ENCODE measurements around the gene PLEKHA4. TPM values are rescaled to one million over a fixed set of nuclear protein-coding genes. Genes with fewer than 3 reads are reported as not detected.

Gene PLEKHA4
- total and polyA plus RNA-seq, 9 of the 15 experiments (the other 6 are each of a cell fraction or from before 2014, with no cell fraction given) = 0.07 to 30.8 (median 11.4) TPM

DNA sequence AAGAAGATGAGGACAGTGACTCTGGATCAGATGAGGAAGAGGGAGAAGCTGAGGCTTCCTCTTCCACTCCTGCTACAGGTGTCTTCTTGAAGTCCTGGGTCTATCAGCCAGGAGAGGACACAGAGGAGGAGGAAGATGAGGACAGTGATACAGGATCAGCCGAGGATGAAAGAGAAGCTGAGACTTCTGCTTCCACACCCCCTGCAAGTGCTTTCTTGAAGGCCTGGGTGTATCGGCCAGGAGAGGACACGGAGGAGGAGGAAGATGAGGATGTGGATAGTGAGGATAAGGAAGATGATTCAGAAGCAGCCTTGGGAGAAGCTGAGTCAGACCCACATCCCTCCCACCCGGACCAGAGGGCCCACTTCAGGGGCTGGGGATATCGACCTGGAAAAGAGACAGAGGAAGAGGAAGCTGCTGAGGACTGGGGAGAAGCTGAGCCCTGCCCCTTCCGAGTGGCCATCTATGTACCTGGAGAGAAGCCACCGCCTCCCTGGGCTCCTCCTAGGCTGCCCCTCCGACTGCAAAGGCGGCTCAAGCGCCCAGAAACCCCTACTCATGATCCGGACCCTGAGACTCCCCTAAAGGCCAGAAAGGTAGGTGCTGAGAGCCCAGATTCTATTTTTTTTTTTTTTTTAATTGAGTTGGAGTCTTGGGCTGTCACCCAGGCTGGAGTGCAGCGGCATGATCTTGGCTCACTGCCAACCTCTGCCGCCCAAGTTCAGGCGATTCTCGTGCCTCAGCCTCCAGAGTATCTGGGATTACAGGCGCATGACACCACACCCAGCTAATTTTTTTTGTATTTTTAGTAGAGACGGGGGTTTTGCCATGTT is 6.1 kb upstream of the PLEKHA4 start (continued):
- TF ChIP-seq CBX3 (IDR thresholded peaks at IDR 0.05; ENCODE audit: borderline replicate concordance in 1 of 2, low read length in 2 of 2) (no peak), KDM4B (IDR thresholded peaks at IDR 0.05; ENCODE audit: borderline replicate concordance in 2 of 2, low read depth in 1 of 2) (no peak), SETDB1 (IDR thresholded peaks at IDR 0.05; ENCODE audit: low read length) (no peak), ZNF778 (CRISPR knock-in tag; IDR thresholded peaks at IDR 0.05) (no peak), TGIF2 (CRISPR knock-in tag; IDR thresholded peaks at IDR 0.05) (no peak), PURB (CRISPR knock-in tag; IDR thresholded peaks at IDR 0.05; ENCODE audit: low read depth) (no peak), SMARCA4 (IDR thresholded peaks at IDR 0.05) (0 out of 2 replicates have a peak, but pooled peaks have one; percentile 7), ZNF165 (CRISPR knock-in tag; IDR thresholded peaks at IDR 0.05; ENCODE audit: borderline replicate concordance) (no peak), ELF1 (tag; IDR thresholded peaks at IDR 0.05) (no peak), GTF2A2 (tag; IDR thresholded peaks at IDR 0.05) (no peak), KLF16 (IDR thresholded peaks at IDR 0.05) (0 out of 2 replicates have a peak, but pooled peaks have one; percentile 5), PYGO2 (tag; IDR thresholded peaks at IDR 0.05) (no peak), CHD4 (IDR thresholded peaks at IDR 0.05; ENCODE audit: insufficient read depth, insufficient replicate concordance, low read depth, low read length, poor library complexity, severe bottlenecking) (no peak), CREB1 (IDR thresholded peaks at IDR 0.05) (no peak), CREB1 (CRISPR knock-in tag; IDR thresholded peaks at IDR 0.05) (0 out of 2 replicates have a peak, but pooled peaks have one; percentile 5), PTRF (tag; IDR thresholded peaks at IDR 0.05) (no peak), KHSRP (IDR thresholded peaks at IDR 0.05) (no peak)
- TF ChIP-seq, protein P1, sequence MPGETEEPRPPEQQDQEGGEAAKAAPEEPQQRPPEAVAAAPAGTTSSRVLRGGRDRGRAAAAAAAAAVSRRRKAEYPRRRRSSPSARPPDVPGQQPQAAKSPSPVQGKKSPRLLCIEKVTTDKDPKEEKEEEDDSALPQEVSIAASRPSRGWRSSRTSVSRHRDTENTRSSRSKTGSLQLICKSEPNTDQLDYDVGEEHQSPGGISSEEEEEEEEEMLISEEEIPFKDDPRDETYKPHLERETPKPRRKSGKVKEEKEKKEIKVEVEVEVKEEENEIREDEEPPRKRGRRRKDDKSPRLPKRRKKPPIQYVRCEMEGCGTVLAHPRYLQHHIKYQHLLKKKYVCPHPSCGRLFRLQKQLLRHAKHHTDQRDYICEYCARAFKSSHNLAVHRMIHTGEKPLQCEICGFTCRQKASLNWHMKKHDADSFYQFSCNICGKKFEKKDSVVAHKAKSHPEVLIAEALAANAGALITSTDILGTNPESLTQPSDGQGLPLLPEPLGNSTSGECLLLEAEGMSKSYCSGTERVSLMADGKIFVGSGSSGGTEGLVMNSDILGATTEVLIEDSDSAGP (CRISPR knock-in tag; IDR thresholded peaks at IDR 0.05) = no peak
- TF ChIP-seq, protein P2, sequence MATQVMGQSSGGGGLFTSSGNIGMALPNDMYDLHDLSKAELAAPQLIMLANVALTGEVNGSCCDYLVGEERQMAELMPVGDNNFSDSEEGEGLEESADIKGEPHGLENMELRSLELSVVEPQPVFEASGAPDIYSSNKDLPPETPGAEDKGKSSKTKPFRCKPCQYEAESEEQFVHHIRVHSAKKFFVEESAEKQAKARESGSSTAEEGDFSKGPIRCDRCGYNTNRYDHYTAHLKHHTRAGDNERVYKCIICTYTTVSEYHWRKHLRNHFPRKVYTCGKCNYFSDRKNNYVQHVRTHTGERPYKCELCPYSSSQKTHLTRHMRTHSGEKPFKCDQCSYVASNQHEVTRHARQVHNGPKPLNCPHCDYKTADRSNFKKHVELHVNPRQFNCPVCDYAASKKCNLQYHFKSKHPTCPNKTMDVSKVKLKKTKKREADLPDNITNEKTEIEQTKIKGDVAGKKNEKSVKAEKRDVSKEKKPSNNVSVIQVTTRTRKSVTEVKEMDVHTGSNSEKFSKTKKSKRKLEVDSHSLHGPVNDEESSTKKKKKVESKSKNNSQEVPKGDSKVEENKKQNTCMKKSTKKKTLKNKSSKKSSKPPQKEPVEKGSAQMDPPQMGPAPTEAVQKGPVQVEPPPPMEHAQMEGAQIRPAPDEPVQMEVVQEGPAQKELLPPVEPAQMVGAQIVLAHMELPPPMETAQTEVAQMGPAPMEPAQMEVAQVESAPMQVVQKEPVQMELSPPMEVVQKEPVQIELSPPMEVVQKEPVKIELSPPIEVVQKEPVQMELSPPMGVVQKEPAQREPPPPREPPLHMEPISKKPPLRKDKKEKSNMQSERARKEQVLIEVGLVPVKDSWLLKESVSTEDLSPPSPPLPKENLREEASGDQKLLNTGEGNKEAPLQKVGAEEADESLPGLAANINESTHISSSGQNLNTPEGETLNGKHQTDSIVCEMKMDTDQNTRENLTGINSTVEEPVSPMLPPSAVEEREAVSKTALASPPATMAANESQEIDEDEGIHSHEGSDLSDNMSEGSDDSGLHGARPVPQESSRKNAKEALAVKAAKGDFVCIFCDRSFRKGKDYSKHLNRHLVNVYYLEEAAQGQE (IDR thresholded peaks at IDR 0.05; ENCODE audit: borderline replicate concordance) = no peak
- TF ChIP-seq, protein P2 (CRISPR knock-in tag; IDR thresholded peaks at IDR 0.05; ENCODE audit: low read depth) = no peak
